DND-41 (cell line): ENCODE measurements around the gene MCRS1.

Source experiments
- CTCF ChIP-seq: IDR thresholded peaks from 2 replicates; pipeline ENCODE4 v1.5.1; 2012; ENCODE audit warnings: borderline replicate concordance, low read length, moderate library complexity, mild to moderate bottlenecking; ENCODE audit not compliant: poor library complexity, severe bottlenecking; ENCODE audit errors: extremely low read depth
- EZH2 ChIP-seq: IDR thresholded peaks from 3 replicates; pipeline ENCODE4 v1.6.1; 2012; ENCODE audit warnings: borderline replicate concordance, low read depth, mild to moderate bottlenecking, moderate library complexity, low read length, inconsistent platforms; ENCODE audit not compliant: severe bottlenecking

GRCh38 chr12:49609059-49609874, 41.3 kb upstream of the MCRS1 start:
- no peak for TF ChIP-seq CTCF
- no peak for TF ChIP-seq EZH2
